GM12892 (cell line): ENCODE measurements around the gene COL26A1.

Experiments
- POLR2A ChIP-seq: IDR thresholded peaks from 2 replicates; pipeline ENCODE4 v1.6.1; 2011; ENCODE audit warnings: low read depth, low read length, control low read depth
- POLR2AphosphoS5 ChIP-seq: IDR thresholded peaks from 2 replicates; pipeline ENCODE4 v1.6.1; 2011; ENCODE audit warnings: low read depth, low read length, control low read depth
- TAF1 ChIP-seq: IDR thresholded peaks from 2 replicates; pipeline ENCODE4 v1.6.1; 2011; ENCODE audit warnings: low read depth, mild to moderate bottlenecking, control low read depth, low read length, borderline replicate concordance

GRCh38 chr7:101315336-101315735 is 47.3 kb upstream of the COL26A1 start:
- TF ChIP-seq TAF1 (no peak), POLR2A (no peak), POLR2AphosphoS5 (no peak)
